GM23248 (cell line): ENCODE measurements around the gene NOS1. TPM values are rescaled to one million over a fixed set of nuclear protein-coding genes. Genes with fewer than 3 reads are reported as not detected.
A peak's percentile ranks its signal among the peaks of the same experiment; 100 is the strongest.

ENCODE experiments used
- DNase-seq: peaks from one replicate; pipeline ENCODE4 v3.0.0-alpha.2; 2015
- H2AFZ ChIP-seq: fragments of 200-600 bp; sonication (generic); 2 replicates; pipeline ENCODE4 v1.6.1; 2016; ENCODE audit warnings: antibody characterized with exemption
- H3F3A ChIP-seq: fragments of 200-600 bp; sonication (generic); 2 replicates; pipeline ENCODE4 v1.6.1; 2016; ENCODE audit warnings: mild to moderate bottlenecking, antibody characterized with exemption, mixed run types; ENCODE audit not compliant: insufficient read depth
- H3K27ac ChIP-seq: fragments of 200-600 bp; sonication (generic); 2 replicates; pipeline ENCODE4 v1.5.1; 2016; ENCODE audit warnings: mild to moderate bottlenecking
- H3K27me3 ChIP-seq: fragments of 200-600 bp; sonication (generic); replicated peaks from 2 replicates; pipeline ENCODE4 v1.6.1; 2016; ENCODE audit warnings: mild to moderate bottlenecking; ENCODE audit not compliant: insufficient read depth
- H3K36me3 ChIP-seq: fragments of 200-600 bp; sonication (generic); 2 replicates; pipeline ENCODE4 v1.6.1; 2016; ENCODE audit warnings: low read depth, mild to moderate bottlenecking
- H3K4me1 ChIP-seq: fragments of 200-600 bp; sonication (generic); 2 replicates; pipeline ENCODE4 v1.6.1; 2016; ENCODE audit warnings: mild to moderate bottlenecking; ENCODE audit not compliant: insufficient read depth
- H3K4me2 ChIP-seq: fragments of 200-600 bp; sonication (generic); one replicate; pipeline ENCODE4 v1.6.1; 2016; ENCODE audit warnings: mild to moderate bottlenecking; ENCODE audit not compliant: unreplicated experiment
- H3K4me3 ChIP-seq: fragments of 200-600 bp; sonication (generic); 2 replicates; pipeline ENCODE4 v1.5.1; 2016; ENCODE audit warnings: mild to moderate bottlenecking
- H3K79me2 ChIP-seq: fragments of 200-600 bp; sonication (generic); 2 replicates; pipeline ENCODE4 v1.6.1; 2016; ENCODE audit warnings: mild to moderate bottlenecking; ENCODE audit not compliant: insufficient read depth
- H3K9ac ChIP-seq: fragments of 200-600 bp; sonication (generic); 2 replicates; pipeline ENCODE4 v1.6.1; 2016; ENCODE audit warnings: mild to moderate bottlenecking
- H3K9me2 ChIP-seq: fragments of 200-600 bp; sonication (generic); 2 replicates; pipeline ENCODE4 v1.6.1; 2016; ENCODE audit warnings: mixed run types, mild to moderate bottlenecking, moderate library complexity; ENCODE audit not compliant: insufficient read depth
- H3K9me3 ChIP-seq: fragments of 200-600 bp; sonication (generic); one replicate; pipeline ENCODE4 v1.6.1; 2017; ENCODE audit warnings: low read depth
- H4K20me1 ChIP-seq: fragments of 200-600 bp; sonication (generic); 2 replicates; pipeline ENCODE4 v1.6.0; 2016; ENCODE audit not compliant: insufficient read depth
- EZH2 ChIP-seq: fragments of 200-600 bp; sonication (generic); IDR thresholded peaks from 2 replicates; pipeline ENCODE4 v1.6.1; 2018; ENCODE audit warnings: antibody characterized with exemption, mild to moderate bottlenecking; ENCODE audit not compliant: insufficient read depth, poor library complexity, severe bottlenecking
- EZH2phosphoT487 ChIP-seq: fragments of 200-600 bp; sonication (generic); IDR thresholded peaks from 2 replicates; pipeline ENCODE4 v1.6.1; 2018; ENCODE audit warnings: antibody characterized with exemption, moderate library complexity, mild to moderate bottlenecking, low read depth; ENCODE audit not compliant: insufficient read depth
- WGBS, 2 experiments: methylation state at CpG; one replicate each; pipeline ENCODE4 v1.1.6; 2015 to 2017; ENCODE audit warnings: low lambda C conversion rate in 2 of 2, low coverage in 1 of 2; ENCODE audit errors: missing lambda C conversion rate in 2 of 2; 5-methylcytosine and 5-hydroxymethylcytosine counted together
- in situ Hi-C: fragments of 300-500 bp; cut with MboI; formaldehyde crosslinking; loops from 2 replicates; pipeline ENCODE4 v1.15.0; 2020
- polyA plus RNA-seq: library from polyadenylated mRNA; unstranded; fragments of >200 nt; fragmentation: Nextera tagmentation; extraction: Ambion mirVana; gene quantifications from 2 replicates; pipeline ENCODE4 v1.2.1, GENCODE V29; 2016
- total RNA-seq: library from RNA; depleted of rRNA; stranded (reverse); fragments of >200 nt; shearing (Covaris generic); gene quantifications from 2 replicates; pipeline ENCODE4 v1.2.3, GENCODE V29; 2014

NOS1 gene
- total and polyA plus RNA-seq, 2 experiments from 2014 or later = not detected

GRCh38 chr12:117214797-117215196 is 146.6 kb downstream of the NOS1 start:
- H3K9me3 ChIP-seq = no peaks in the 10 kb centered on the region
- H3K4me3 ChIP-seq = no peak overlapping the region
- no peak overlapping the region for H2AFZ ChIP-seq
- H3K79me2 ChIP-seq = no peaks in the 10 kb centered on the region
- H3K27me3 ChIP-seq = peaks cover 8% of the 10 kb centered on the region
- TF ChIP-seq EZH2 (no peak), EZH2phosphoT487 (no peak)
- H3F3A ChIP-seq = no peaks in the 10 kb centered on the region
- H3K4me2 ChIP-seq = no peak overlapping the region
- no peaks in the 10 kb centered on the region for H3K36me3 ChIP-seq
- in situ Hi-C loops = loop anchor here (10.0 kb wide), 1 partner anchor 640 kb away; no protein-coding TSS in a partner anchor
- H3K27ac ChIP-seq = no peak overlapping the region
- 56 to 62% methylated on average over 10 of the region's 10 CpGs for WGBS, 2 experiments
- no peak overlapping the region for H3K9ac ChIP-seq
- DNase-seq = no peak
- no peaks in the 10 kb centered on the region for H3K9me2 ChIP-seq
- H3K4me1 ChIP-seq = no peaks in the 10 kb centered on the region
- H4K20me1 ChIP-seq = no peaks in the 10 kb centered on the region

- Histone ChIP-seq H3K9ac (no peak overlapping the region), H3K4me3 (no peak overlapping the region), H2AFZ (no peak overlapping the region), H3K36me3 (no peaks in the 10 kb centered on the region), H3K27ac (no peak overlapping the region), H3F3A (no peaks in the 10 kb centered on the region), H3K4me1 (no peaks in the 10 kb centered on the region), H4K20me1 (no peaks in the 10 kb centered on the region), H3K79me2 (no peaks in the 10 kb centered on the region), H3K9me2 (no peaks in the 10 kb centered on the region), H3K9me3 (no peaks in the 10 kb centered on the region), H3K27me3 (peaks cover 10% of the 10 kb centered on the region), H3K4me2 (no peak overlapping the region)
- WGBS, 2 experiments = 5 to 6% methylated on average over 2 of the region's 2 CpGs
- no peak for TF ChIP-seq EZH2
- no peak for TF ChIP-seq EZH2phosphoT487
- no peak for DNase-seq
- in situ Hi-C loops = loop anchor here (10.0 kb wide), 1 partner anchor 641 kb away; no protein-coding TSS in a partner anchor
Observed at GRCh38 chr12:117213295-117213808, 148.1 kb downstream of the NOS1 start.

GRCh38 chr12:117212563-117213190 is 148.7 kb downstream of the NOS1 start:
- no peaks in the 10 kb centered on the region for H3K9me3 ChIP-seq
- peak; percentile 79 for DNase-seq
- H3K4me2 ChIP-seq = no peak overlapping the region
- no peaks in the 10 kb centered on the region for H4K20me1 ChIP-seq
- no peak overlapping the region for H3K27ac ChIP-seq
- H3K79me2 ChIP-seq = no peaks in the 10 kb centered on the region
- H3F3A ChIP-seq = no peaks in the 10 kb centered on the region
- no peaks in the 10 kb centered on the region for H3K9me2 ChIP-seq
- no peaks in the 10 kb centered on the region for H3K4me1 ChIP-seq
- H3K9ac ChIP-seq = no peak overlapping the region
- H3K36me3 ChIP-seq = no peaks in the 10 kb centered on the region
- 2 to 3% methylated on average over 7 of the region's 7 CpGs for WGBS, 2 experiments
- in situ Hi-C loops = loop anchor here (10.0 kb wide), 1 partner anchor 642 kb away; no protein-coding TSS in a partner anchor
- peaks cover 10% of the 10 kb centered on the region for H3K27me3 ChIP-seq
- no peak overlapping the region for H3K4me3 ChIP-seq
- H2AFZ ChIP-seq = no peak overlapping the region
- TF ChIP-seq EZH2phosphoT487 = no peak
- TF ChIP-seq EZH2 = no peak

DNA sequence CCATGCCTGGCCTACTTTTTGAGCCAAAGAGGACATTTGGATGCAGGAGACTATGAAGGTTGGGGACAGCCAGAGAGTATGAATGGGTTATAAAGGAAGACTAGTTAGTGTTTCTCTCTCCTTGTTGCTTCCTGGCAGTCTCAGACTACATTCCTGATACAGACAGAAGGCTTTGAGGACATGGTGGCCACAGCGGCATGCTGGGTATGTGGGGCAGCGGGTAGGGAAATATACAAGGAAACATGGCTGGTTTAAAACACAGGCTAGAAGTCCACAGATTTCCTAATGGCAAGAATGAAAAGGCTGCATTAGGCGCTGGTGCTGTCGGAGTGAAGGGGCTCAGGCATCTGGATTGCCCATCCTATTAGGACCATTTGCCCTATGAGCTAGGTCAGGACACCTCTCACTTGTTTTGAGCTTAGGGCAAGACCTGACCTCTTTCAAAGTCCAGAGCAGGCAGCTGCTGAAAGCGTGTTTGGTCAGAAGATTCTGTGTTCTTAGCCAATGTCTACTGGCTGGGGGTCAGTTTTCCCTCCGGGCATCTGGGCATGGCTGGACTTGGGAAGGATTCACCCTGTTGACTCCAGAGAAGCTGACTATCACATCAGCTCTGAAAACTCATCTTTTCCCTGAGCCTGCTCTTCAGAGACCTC is 151.0 kb downstream of the NOS1 start:
- TF ChIP-seq EZH2phosphoT487 (no peak), EZH2 (no peak)
- 50 to 61% methylated on average over 6 of the region's 6 CpGs for WGBS, 2 experiments

More for the DNA sequence above, 151.0 kb downstream of the NOS1 start:
- H3K4me3 ChIP-seq = no peak overlapping the region
- H3K9me3 ChIP-seq = no peaks in the 10 kb centered on the region
- H3K27ac ChIP-seq = no peak overlapping the region
- H4K20me1 ChIP-seq = no peaks in the 10 kb centered on the region
- H3K9ac ChIP-seq = no peak overlapping the region
- H3K9me2 ChIP-seq = no peaks in the 10 kb centered on the region
- no peaks in the 10 kb centered on the region for H3K79me2 ChIP-seq
- H3F3A ChIP-seq = no peaks in the 10 kb centered on the region
- no peak for DNase-seq
- peaks cover 10% of the 10 kb centered on the region for H3K27me3 ChIP-seq
- no peak overlapping the region for H2AFZ ChIP-seq
- no peaks in the 10 kb centered on the region for H3K4me1 ChIP-seq
- H3K4me2 ChIP-seq = no peak overlapping the region
- in situ Hi-C loops = loop anchor here (10.0 kb wide), 1 partner anchor 644 kb away; no protein-coding TSS in a partner anchor
- H3K36me3 ChIP-seq = no peaks in the 10 kb centered on the region
